ENCODE measurements around the gene C9orf153.

- TF ChIP-seq POLR2AphosphoS5 (IDR thresholded peaks at IDR 0.05; ENCODE audit: borderline replicate concordance, low read depth, low read length) (no peak), EZH2 (IDR thresholded peaks at IDR 0.05) (no peak)
Measured at GRCh38 chr9:86248746-86249145, 10.7 kb downstream of the C9orf153 start.
